IMR-90 (cell line): ENCODE measurements around the gene NTRK2. TPM values are rescaled to one million over a fixed set of nuclear protein-coding genes. Genes with fewer than 3 reads are reported as not detected.

ENCODE experiments used
- ATAC-seq: fragments of 200-7000 bp; cut with Tn5 transposase; 2 replicates; pipeline ENCODE4 v1.9.1; 2020; ENCODE audit warnings: low read depth, mild to moderate bottlenecking, moderate library complexity
- BruUV-seq: library from RNA; stranded (reverse); fragments of 400-500 nt; replicated peaks from 2 replicates; lab custom pipeline; 2021; lab: Mats Ljungman, UMichigan
- CTCF ChIA-PET: fragments of 300-600 bp; formaldehyde crosslinking; extraction: SDS; loops from one replicate; lab custom pipeline; 2021; ENCODE audit warnings: antibody characterized with exemption; lab: Yijun Ruan, JAX
- POLR2A ChIA-PET: fragments of 300-600 bp; sonication (Branson Sonifier 250); formaldehyde crosslinking; loops from one replicate; lab custom pipeline; 2022; ENCODE audit warnings: antibody characterized with exemption; ENCODE audit not compliant: unreplicated experiment; lab: Charles Lee
- DNase-seq: peaks from one replicate; pipeline ENCODE4 v3.0.0; 2013
- H2AFZ ChIP-seq: replicated peaks from 2 replicates; pipeline ENCODE3; 2013; ENCODE audit warnings: low read length, mild to moderate bottlenecking; ENCODE audit not compliant: poor library complexity
- H2AK5ac ChIP-seq: 2 replicates; pipeline ENCODE4 v1.6.1; 2013; ENCODE audit warnings: low read depth, low read length, inconsistent platforms
- H2AK9ac ChIP-seq: replicated peaks from 2 replicates; pipeline ENCODE3; 2013; ENCODE audit warnings: mild to moderate bottlenecking, low read depth, low read length, moderate library complexity; ENCODE audit not compliant: poor library complexity
- H2BK120ac ChIP-seq: 2 replicates; pipeline ENCODE4 v1.6.1; 2013; ENCODE audit warnings: low read depth, low read length, inconsistent platforms
- H2BK15ac ChIP-seq: 3 replicates; pipeline ENCODE4 v1.6.1; 2013; ENCODE audit warnings: low read depth, low read length, inconsistent platforms
- H2BK20ac ChIP-seq: 2 replicates; pipeline ENCODE4 v1.6.1; 2013; ENCODE audit warnings: low read depth, mild to moderate bottlenecking, inconsistent platforms, low read length, moderate library complexity
- H2BK5ac ChIP-seq: 2 replicates; pipeline ENCODE4 v1.6.1; 2013; ENCODE audit warnings: mild to moderate bottlenecking, low read depth, low read length, inconsistent platforms; ENCODE audit not compliant: poor library complexity, severe bottlenecking
- H3K14ac ChIP-seq: replicated peaks from 2 replicates; pipeline ENCODE4 v1.6.1; 2013; ENCODE audit warnings: low read depth, low read length, inconsistent platforms
- H3K18ac ChIP-seq: 2 replicates; pipeline ENCODE4 v1.6.1; 2013; ENCODE audit warnings: low read depth, low read length, control low read depth
- H3K23ac ChIP-seq: 2 replicates; pipeline ENCODE4 v1.6.1; 2013; ENCODE audit warnings: low read depth, low read length, inconsistent platforms
- H3K27ac ChIP-seq: 2 replicates; pipeline ENCODE4 v1.5.1; 2013; ENCODE audit warnings: mild to moderate bottlenecking, control low read depth, low read length; ENCODE audit not compliant: insufficient read depth
- H3K27me3 ChIP-seq: 2 replicates; pipeline ENCODE4 v1.6.1; 2013; ENCODE audit warnings: low read length; ENCODE audit not compliant: control insufficient read depth, insufficient read depth
- H3K36me3 ChIP-seq: 2 replicates; pipeline ENCODE4 v1.6.1; 2013; ENCODE audit warnings: low read length, mixed read lengths; ENCODE audit not compliant: control insufficient read depth, insufficient read depth
- H3K4ac ChIP-seq: 2 replicates; pipeline ENCODE4 v1.6.1; 2013; ENCODE audit warnings: low read depth, low read length, inconsistent platforms
- H3K4me1 ChIP-seq: 2 replicates; pipeline ENCODE4 v1.6.1; 2013; ENCODE audit warnings: low read length, mixed read lengths; ENCODE audit not compliant: control insufficient read depth, insufficient read depth
- H3K4me2 ChIP-seq: 2 replicates; pipeline ENCODE4 v1.6.1; 2013; ENCODE audit warnings: low read depth, mild to moderate bottlenecking, control low read depth, low read length, moderate library complexity
- H3K4me3 ChIP-seq: 2 replicates; pipeline ENCODE4 v1.5.1; 2013; ENCODE audit warnings: low read depth, mild to moderate bottlenecking, control low read depth, low read length, moderate library complexity; ENCODE audit not compliant: insufficient read depth
- H3K56ac ChIP-seq: 2 replicates; pipeline ENCODE4 v1.6.1; 2013; ENCODE audit warnings: low read length, inconsistent platforms; ENCODE audit not compliant: insufficient read depth; ENCODE audit errors: extremely low read depth
- H3K79me1 ChIP-seq, 2 experiments: 2 replicates each; pipeline ENCODE4 v1.6.1; 2013; ENCODE audit warnings: low read length in 2 of 2, inconsistent platforms in 1 of 2, low read depth in 1 of 2
- H3K9ac ChIP-seq: 2 replicates; pipeline ENCODE4 v1.6.1; 2013; ENCODE audit warnings: low read depth, low read length, control low read depth
- H3K9me1 ChIP-seq: 2 replicates; pipeline ENCODE4 v1.6.1; 2013; ENCODE audit warnings: low read length, inconsistent platforms; ENCODE audit not compliant: insufficient read depth
- H3K9me3 ChIP-seq: 2 replicates; pipeline ENCODE4 v1.6.1; 2013; ENCODE audit warnings: low read length; ENCODE audit not compliant: control insufficient read depth, insufficient read depth
- H4K20me1 ChIP-seq: 2 replicates; pipeline ENCODE4 v1.6.1; 2013; ENCODE audit warnings: low read length, inconsistent platforms; ENCODE audit not compliant: insufficient read depth
- H4K5ac ChIP-seq: 2 replicates; pipeline ENCODE4 v1.6.1; 2013; ENCODE audit warnings: mild to moderate bottlenecking, low read depth, low read length, control low read depth
- H4K8ac ChIP-seq, 2 experiments: 2 replicates each; pipeline ENCODE4 v1.6.1; 2013; ENCODE audit warnings: low read depth in 2 of 2, low read length in 2 of 2, control low read depth in 1 of 2, inconsistent platforms in 1 of 2
- H4K91ac ChIP-seq: 2 replicates; pipeline ENCODE4 v1.6.1; 2013; ENCODE audit warnings: low read depth, low read length, inconsistent platforms; ENCODE audit not compliant: insufficient read depth
- BHLHE40 ChIP-seq: fragments of 150-350 bp; IDR thresholded peaks from 2 replicates; pipeline ENCODE4 v1.6.1; 2016; ENCODE audit warnings: mild to moderate bottlenecking, low read depth, low read length
- CEBPB ChIP-seq: IDR thresholded peaks from 2 replicates; pipeline ENCODE4 v1.6.1; 2012; ENCODE audit warnings: low read depth, low read length, improper control_type of control experiment
- CHD1 ChIP-seq: IDR thresholded peaks from 2 replicates; pipeline ENCODE4 v1.6.1; 2012; ENCODE audit warnings: low read depth, low read length, improper control_type of control experiment
- FOS ChIP-seq: fragments of 150-350 bp; IDR thresholded peaks from 2 replicates; pipeline ENCODE4 v1.6.1; 2016; ENCODE audit warnings: low read depth, low read length
- MAFK ChIP-seq: IDR thresholded peaks from 2 replicates; pipeline ENCODE4 v1.6.1; 2012; ENCODE audit warnings: low read depth, low read length, improper control_type of control experiment
- MAZ ChIP-seq: IDR thresholded peaks from 2 replicates; pipeline ENCODE4 v1.6.1; 2012; ENCODE audit warnings: low read depth, mild to moderate bottlenecking, low read length, improper control_type of control experiment, moderate library complexity, borderline replicate concordance
- MXI1 ChIP-seq: IDR thresholded peaks from 2 replicates; pipeline ENCODE4 v1.6.1; 2012; ENCODE audit warnings: low read depth, mild to moderate bottlenecking, low read length, moderate library complexity, borderline replicate concordance
- NFE2L2 ChIP-seq: fragments of 150-350 bp; IDR thresholded peaks from 2 replicates; pipeline ENCODE4 v1.6.1; 2016; ENCODE audit warnings: low read depth, mild to moderate bottlenecking, low read length
- POLR2A ChIP-seq: IDR thresholded peaks from 2 replicates; pipeline ENCODE4 v1.6.1; 2012; ENCODE audit warnings: mild to moderate bottlenecking, low read depth, low read length
- RAD21 ChIP-seq: IDR thresholded peaks from 2 replicates; pipeline ENCODE4 v1.6.1; 2012; ENCODE audit warnings: low read length, improper control_type of control experiment
- RCOR1 ChIP-seq: IDR thresholded peaks from 2 replicates; pipeline ENCODE4 v1.6.1; 2012; ENCODE audit warnings: mild to moderate bottlenecking, low read length, improper control_type of control experiment; ENCODE audit not compliant: insufficient replicate concordance
- RFX5 ChIP-seq: IDR thresholded peaks from 2 replicates; pipeline ENCODE4 v1.8.0; 2012; ENCODE audit warnings: low read depth, mild to moderate bottlenecking, low read length, moderate library complexity
- SMC3 ChIP-seq: fragments of 150-350 bp; IDR thresholded peaks from 2 replicates; pipeline ENCODE4 v1.6.1; 2016; ENCODE audit warnings: low read depth, mild to moderate bottlenecking, antibody characterized with exemption, low read length, moderate library complexity
- WGBS, 2 experiments: methylation state at CpG; one replicate each; pipeline versions ENCODE4 v1.1.5 to v1.1.7; 2013; ENCODE audit warnings: missing lambda C conversion rate in 2 of 2; ENCODE audit not compliant: insufficient read length in 1 of 2; ENCODE audit errors: extremely low coverage in 2 of 2; 5-methylcytosine and 5-hydroxymethylcytosine counted together
- dilution Hi-C: fragments of 300-500 bp; cut with HindIII; formaldehyde crosslinking; loops from one replicate; pipeline ENCODE4 v1.14.3; 2018; ENCODE audit warnings: low sequenced_read_pairs; ENCODE audit not compliant: unreplicated experiment
- in situ Hi-C: fragments of 300-500 bp; cut with MboI; formaldehyde crosslinking; loops from 3 replicates; pipeline ENCODE4 v1.14.3; 2019; ENCODE audit warnings: low sequenced_read_pairs, inconsistent platforms, mixed read lengths
- intact Hi-C: fragments of 100-400 bp; cut with micrococcal nuclease; formaldehyde crosslinking; loops from 2 replicates; pipeline ENCODE4 v1.10.0; 2022
- polyA plus RNA-seq, 3 experiments: library from polyadenylated mRNA; depleted of rRNA; stranded (reverse); fragments of >200 nt; gene quantifications; 2 replicates each; pipeline ENCODE4 v1.2.3, GENCODE V29; 2012; ENCODE audit warnings: low replicate concordance in 1 of 3
- total RNA-seq: library from RNA; depleted of rRNA; stranded (reverse); fragments of >200 nt; gene quantifications from 2 replicates; pipeline ENCODE4 v1.2.3, GENCODE V29; 2012
- TF ChIP-seq, protein P1 (sequence below): conservative IDR thresholded peaks from 2 replicates; pipeline ENCODE4 v1.5.1; 2012; ENCODE audit warnings: mild to moderate bottlenecking, low read depth, low read length, improper control_type of control experiment
- TF ChIP-seq, protein P2 (sequence below): fragments of 150-350 bp; IDR thresholded peaks from 2 replicates; pipeline ENCODE4 v1.6.1; 2016; ENCODE audit warnings: low read depth, mild to moderate bottlenecking, low read length, moderate library complexity, borderline replicate concordance
- TF ChIP-seq, protein P3 (sequence below): fragments of 150-350 bp; IDR thresholded peaks from 2 replicates; pipeline ENCODE4 v1.6.1; 2017; ENCODE audit warnings: mild to moderate bottlenecking, antibody characterized with exemption, low read length, low read depth

Gene NTRK2
- total and polyA plus RNA-seq, 2 of the 4 experiments (the other 2 are of a cell fraction), result under 0.01 to 0.02 TPM

GRCh38 chr9:84831377-84831776 is 161.8 kb downstream of the NTRK2 start:
- POLR2A ChIA-PET, result no interaction called here
- in situ Hi-C loops, result no loop called here
- no TSS peak for BruUV-seq

More at GRCh38 chr9:84831377-84831776, 161.8 kb downstream of the NTRK2 start:
- H2AFZ ChIP-seq, result no peak overlapping the region
- H3K56ac ChIP-seq, result no peak overlapping the region
- H2BK120ac ChIP-seq, result no peak overlapping the region
- no peak overlapping the region for H3K4ac ChIP-seq
- no peak overlapping the region for H3K27ac ChIP-seq
- H4K91ac ChIP-seq, result no peak overlapping the region
- no peak overlapping the region for H3K18ac ChIP-seq
- no peaks in the 10 kb centered on the region for H3K4me1 ChIP-seq
- no peaks in the 10 kb centered on the region for H4K20me1 ChIP-seq
- H3K9me1 ChIP-seq, result no peaks in the 10 kb centered on the region
- no peak overlapping the region for H3K4me3 ChIP-seq
- no peak overlapping the region for H2AK9ac ChIP-seq
- no peak overlapping the region for H4K5ac ChIP-seq
- H4K8ac ChIP-seq, result no peak overlapping the region
- H3K36me3 ChIP-seq, result no peaks in the 10 kb centered on the region
- TF ChIP-seq RFX5, result no peak
- no peak for TF ChIP-seq RCOR1
- TF ChIP-seq SMC3, result no peak
- no peak for TF ChIP-seq MAFK
- TF ChIP-seq, protein P1, sequence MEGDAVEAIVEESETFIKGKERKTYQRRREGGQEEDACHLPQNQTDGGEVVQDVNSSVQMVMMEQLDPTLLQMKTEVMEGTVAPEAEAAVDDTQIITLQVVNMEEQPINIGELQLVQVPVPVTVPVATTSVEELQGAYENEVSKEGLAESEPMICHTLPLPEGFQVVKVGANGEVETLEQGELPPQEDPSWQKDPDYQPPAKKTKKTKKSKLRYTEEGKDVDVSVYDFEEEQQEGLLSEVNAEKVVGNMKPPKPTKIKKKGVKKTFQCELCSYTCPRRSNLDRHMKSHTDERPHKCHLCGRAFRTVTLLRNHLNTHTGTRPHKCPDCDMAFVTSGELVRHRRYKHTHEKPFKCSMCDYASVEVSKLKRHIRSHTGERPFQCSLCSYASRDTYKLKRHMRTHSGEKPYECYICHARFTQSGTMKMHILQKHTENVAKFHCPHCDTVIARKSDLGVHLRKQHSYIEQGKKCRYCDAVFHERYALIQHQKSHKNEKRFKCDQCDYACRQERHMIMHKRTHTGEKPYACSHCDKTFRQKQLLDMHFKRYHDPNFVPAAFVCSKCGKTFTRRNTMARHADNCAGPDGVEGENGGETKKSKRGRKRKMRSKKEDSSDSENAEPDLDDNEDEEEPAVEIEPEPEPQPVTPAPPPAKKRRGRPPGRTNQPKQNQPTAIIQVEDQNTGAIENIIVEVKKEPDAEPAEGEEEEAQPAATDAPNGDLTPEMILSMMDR, result no peak
- TF ChIP-seq MXI1, result no peak
- TF ChIP-seq RAD21, result no peak
- TF ChIP-seq, protein P2, sequence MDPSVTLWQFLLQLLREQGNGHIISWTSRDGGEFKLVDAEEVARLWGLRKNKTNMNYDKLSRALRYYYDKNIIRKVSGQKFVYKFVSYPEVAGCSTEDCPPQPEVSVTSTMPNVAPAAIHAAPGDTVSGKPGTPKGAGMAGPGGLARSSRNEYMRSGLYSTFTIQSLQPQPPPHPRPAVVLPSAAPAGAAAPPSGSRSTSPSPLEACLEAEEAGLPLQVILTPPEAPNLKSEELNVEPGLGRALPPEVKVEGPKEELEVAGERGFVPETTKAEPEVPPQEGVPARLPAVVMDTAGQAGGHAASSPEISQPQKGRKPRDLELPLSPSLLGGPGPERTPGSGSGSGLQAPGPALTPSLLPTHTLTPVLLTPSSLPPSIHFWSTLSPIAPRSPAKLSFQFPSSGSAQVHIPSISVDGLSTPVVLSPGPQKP, result no peak
- TF ChIP-seq, protein P3, sequence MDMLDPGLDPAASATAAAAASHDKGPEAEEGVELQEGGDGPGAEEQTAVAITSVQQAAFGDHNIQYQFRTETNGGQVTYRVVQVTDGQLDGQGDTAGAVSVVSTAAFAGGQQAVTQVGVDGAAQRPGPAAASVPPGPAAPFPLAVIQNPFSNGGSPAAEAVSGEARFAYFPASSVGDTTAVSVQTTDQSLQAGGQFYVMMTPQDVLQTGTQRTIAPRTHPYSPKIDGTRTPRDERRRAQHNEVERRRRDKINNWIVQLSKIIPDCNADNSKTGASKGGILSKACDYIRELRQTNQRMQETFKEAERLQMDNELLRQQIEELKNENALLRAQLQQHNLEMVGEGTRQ, result no peak
- TF ChIP-seq FOS, result no peak
- no peak for TF ChIP-seq BHLHE40
- no peak for TF ChIP-seq NFE2L2
- TF ChIP-seq CHD1, result no peak
- no peak for TF ChIP-seq MAZ
- no peak for TF ChIP-seq POLR2A
- TF ChIP-seq CEBPB, result no peak
- H3K79me1 ChIP-seq, result no peaks in the 10 kb centered on the region
- CTCF ChIA-PET, result no interaction called here
- no peak overlapping the region for H3K14ac ChIP-seq
- H2BK5ac ChIP-seq, result no peak overlapping the region
- H2AK5ac ChIP-seq, result no peak overlapping the region
- WGBS, 2 experiments, result 100% methylated on average over 1 of the region's 4 CpGs; no CpG with 5 or more reads in 1 of the 2 experiments
- H3K9me3 ChIP-seq, result peaks cover 6% of the 10 kb centered on the region
- no peak overlapping the region for H2BK15ac ChIP-seq
- no peak overlapping the region for H3K23ac ChIP-seq
- H3K27me3 ChIP-seq, result no peaks in the 10 kb centered on the region
- DNase-seq, result no peak
- no peak for ATAC-seq
- no peak overlapping the region for H3K4me2 ChIP-seq
- intact Hi-C loops (no loop called here), dilution Hi-C loops (no loop called here)
- no peak overlapping the region for H2BK20ac ChIP-seq
- H3K9ac ChIP-seq, result no peak overlapping the region
